Erythroblast (primary cell): ENCODE measurements around the gene BFSP2.

ENCODE experiments used
- GATA1 ChIP-seq: IDR thresholded peaks from 2 replicates; pipeline ENCODE4 v1.6.1; 2011; ENCODE audit warnings: low read depth, mild to moderate bottlenecking, control low read depth, low read length, moderate library complexity
- POLR2A ChIP-seq: IDR thresholded peaks from 2 replicates; pipeline ENCODE4 v1.6.1; 2011; ENCODE audit warnings: mild to moderate bottlenecking, low read length

- TF ChIP-seq POLR2A: no peak
- no peak for TF ChIP-seq GATA1
Observed at GRCh38 chr3:133369068-133369440, 30.8 kb upstream of the BFSP2 start.
